Tongue (tissue), 2 donors: ENCODE data around the gene GLRA2. TPM values are rescaled to one million over a fixed set of nuclear protein-coding genes. Genes with fewer than 3 reads are reported as not detected.

ENCODE experiments used
- DNase-seq: peaks from one replicate; pipeline ENCODE4 v3.0.0-alpha.2; 2015
- total RNA-seq: library from RNA; depleted of rRNA; stranded (reverse); fragments of >200 nt; gene quantifications from one replicate; pipeline ENCODE4 v1.2.3, GENCODE V29; 2014

GLRA2 gene
- not detected for total RNA-seq

GRCh38 chrX:14529290-14529989 lies at the start of gene GLRA2:
TSS of gene GLRA2 (plus strand) at chrX:14529536. CDS start at chrX:14530058, 522 bp downstream.
- DNase-seq, result peak; percentile 79

GRCh38 chrX:14489437-14489836 lies 39.9 kb upstream of the GLRA2 start:
- DNase-seq, result no peak

DNA sequence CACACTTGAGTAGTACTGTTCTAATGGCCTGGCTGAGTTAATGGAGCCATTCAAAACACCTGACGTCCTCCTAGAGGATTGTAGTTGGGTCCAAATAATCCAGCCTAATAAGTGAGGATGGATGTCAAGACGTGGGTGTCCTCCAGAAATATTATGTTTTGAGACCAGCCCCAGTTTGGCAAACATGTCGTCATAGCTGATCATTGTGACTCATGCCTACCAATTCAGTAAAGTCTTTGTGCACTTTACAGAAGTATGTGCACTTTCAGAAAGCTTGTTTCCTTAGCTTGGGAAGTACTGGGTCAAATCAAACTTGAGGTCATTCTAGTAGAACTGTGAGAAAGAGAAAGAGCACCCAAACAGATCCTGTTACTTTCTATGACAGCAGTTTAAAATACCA lies 37.6 kb upstream of the GLRA2 start:
- no peak for DNase-seq

- no peak for DNase-seq
Observed at GRCh38 chrX:14496674-14497073, 32.7 kb upstream of the GLRA2 start.

GRCh38 chrX:14497184-14497666 lies 32.1 kb upstream of the GLRA2 start:
- DNase-seq, result no peak

DNA sequence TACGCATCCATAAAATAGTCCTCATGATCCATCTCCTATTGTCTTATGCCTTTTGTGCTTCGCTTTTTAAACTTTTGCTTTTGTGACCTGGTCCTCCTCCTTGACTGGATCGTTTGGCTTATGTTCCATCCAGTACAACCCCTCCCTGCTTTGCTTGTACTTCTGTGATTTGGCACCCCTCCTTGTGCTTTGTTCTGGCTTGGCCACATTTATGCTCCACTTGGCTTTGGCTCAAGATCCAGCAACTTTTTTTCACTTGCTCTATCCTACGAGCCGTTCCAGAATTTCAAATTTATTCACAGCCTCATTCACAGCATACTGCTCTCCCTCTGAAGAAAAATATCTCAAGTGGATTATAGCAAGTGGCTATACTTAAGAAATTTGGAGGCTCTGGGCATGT lies 28.0 kb upstream of the GLRA2 start:
- DNase-seq, result peak; percentile 45

DNA sequence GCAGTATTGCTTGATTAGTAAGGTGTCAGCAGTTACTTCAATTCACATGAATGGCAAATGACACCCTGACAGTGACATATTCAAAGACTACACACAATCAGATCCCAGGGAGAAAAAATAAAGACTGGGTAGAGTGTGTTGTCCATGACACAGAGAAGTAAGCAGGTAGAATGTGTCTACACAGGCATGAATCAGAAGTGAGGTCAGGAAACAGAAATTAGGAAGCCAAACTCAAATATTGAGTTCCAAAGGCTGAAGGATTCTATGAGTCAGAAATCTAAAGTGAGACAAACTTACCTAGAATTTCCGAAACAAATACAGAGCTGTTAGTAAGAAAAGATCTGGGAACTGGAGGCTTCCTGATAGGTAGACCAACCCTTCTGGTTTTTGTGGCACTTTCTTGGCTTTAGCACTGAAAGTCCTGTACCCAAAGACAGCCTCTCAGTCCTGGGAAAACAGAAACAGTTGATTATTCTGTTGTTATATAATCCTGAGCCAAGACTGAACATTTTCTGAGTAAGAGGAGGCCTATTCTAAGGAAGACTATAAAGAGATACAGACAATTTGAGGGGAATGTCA lies 24.3 kb upstream of the GLRA2 start:
- no peak for DNase-seq

DNA sequence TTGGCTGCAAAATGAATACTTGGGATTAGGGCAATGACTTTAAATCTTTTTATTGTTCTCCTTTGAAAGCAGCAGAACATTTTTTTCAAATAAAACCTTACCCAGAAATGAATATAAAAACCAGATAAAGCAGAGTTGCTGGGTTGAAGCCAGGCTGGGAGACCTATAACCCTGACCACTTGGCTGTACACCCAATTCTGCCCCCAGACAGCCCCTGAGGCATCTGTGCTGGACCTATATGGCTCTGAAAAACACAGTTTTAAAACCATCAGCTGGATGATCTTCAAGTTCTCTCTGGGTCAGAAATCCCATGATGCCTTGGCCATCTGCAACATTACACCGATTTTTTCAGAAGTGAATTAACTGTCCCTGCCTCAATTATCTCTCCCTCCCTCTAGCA lies 23.7 kb upstream of the GLRA2 start:
- DNase-seq, result peak; percentile 24

DNA sequence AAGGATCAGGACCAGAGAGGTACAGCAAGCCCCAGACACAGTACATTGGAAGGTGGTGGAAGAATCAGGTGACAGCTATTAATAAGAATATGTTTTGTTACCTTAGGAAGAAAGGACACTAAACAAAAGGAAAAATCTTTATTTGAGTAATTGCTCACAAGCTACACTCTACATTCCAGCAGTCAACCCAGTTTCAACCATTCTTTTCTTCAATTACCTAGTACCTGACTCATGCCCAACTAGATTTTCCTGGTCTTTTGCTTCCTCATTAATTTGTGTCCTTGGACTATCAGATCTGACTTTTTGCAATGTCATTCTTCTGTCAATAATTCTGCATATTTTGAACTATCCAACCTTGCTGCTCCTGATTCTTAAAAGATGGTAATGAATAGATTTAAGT lies 22.5 kb upstream of the GLRA2 start:
- no peak for DNase-seq

DNA sequence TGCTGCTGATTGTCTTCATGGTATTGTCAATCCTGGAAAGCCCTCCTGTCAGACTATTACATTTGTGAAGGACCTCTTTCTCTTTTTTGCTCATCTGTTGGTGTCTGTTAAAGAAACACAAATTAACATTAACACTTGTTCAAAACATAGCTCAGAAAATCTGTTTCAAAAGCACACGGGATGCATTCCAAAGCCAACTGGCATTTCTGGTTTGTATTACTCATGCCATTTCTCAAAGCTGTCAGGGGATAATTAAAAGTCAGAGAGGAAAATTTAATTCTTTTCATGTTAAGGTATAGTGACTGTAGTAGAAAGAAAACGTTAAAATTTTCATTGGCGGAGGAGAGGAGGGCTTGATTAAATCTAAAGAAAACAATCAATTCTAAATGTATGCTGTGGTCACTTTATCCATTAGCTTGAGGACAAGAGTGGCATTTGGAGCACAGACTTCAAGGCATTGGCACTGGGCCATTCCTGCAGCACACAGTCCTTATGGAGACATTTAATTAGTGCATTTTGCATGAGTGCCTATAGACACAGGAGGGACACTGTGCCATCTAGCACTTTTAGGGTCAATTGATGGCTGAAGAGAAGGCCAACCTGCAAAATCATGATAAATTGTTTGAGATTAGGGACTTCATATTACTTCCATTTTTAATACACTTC lies 21.2 kb upstream of the GLRA2 start:
- DNase-seq, result peak; percentile 3

GRCh38 chrX:14509325-14510057 lies 19.8 kb upstream of the GLRA2 start:
- no peak for DNase-seq

DNA sequence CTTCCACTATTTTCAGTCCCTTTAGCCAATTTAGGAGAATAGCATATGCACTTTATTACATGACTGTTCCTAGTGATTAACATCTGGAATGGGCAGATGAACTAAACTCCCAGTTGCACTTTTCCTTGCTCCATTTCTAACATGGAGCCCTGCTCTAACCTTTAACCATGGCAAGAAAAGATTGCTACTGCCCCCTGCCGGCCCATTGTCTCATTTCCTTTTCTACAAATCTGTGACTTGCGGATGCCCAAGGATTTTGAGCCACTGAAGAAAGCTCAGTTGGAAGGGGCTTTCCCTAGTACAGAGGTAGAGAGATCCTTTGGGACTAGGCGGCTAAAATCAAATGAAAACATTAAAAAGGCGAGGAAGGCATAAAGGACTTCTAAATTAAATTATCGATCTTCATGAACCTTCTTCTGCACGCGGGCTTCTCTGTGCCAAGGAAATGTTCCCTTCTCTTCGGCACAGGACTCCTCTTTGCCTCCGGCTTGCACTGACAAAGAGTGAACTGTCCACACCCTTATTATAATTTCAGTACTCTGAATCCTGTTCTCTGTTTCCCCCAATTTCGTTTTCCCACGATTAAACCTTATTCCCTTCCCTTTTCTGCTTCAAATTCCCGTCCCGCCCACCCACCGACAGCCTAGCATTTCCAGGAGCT lies 577 bp upstream of the GLRA2 start:
- DNase-seq, result peak; percentile 60

DNA sequence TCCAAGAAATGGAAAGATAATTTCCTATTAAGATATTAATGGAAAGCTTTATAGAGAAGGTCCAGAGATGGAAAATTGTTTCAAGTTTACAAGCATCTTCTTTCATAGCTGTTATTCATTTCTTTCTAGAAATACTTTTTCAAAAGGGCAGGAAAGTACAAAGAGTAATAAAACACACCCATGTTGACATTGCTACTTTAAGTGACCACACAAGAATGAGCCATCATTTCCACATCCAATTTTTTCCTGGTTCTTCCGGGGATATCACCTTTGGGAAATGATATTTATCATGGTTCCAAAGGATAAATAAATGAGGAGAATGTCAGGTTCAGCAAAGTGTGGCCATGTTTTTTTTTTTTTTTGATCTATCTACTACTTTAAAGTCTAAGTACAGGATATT lies 4.5 kb downstream of the GLRA2 start:
- no peak for DNase-seq

GRCh38 chrX:14546190-14546589 lies 16.9 kb downstream of the GLRA2 start:
- DNase-seq, result no peak

- peak; percentile 1 for DNase-seq
Observed at GRCh38 chrX:14554131-14554715, 24.9 kb downstream of the GLRA2 start.

DNA sequence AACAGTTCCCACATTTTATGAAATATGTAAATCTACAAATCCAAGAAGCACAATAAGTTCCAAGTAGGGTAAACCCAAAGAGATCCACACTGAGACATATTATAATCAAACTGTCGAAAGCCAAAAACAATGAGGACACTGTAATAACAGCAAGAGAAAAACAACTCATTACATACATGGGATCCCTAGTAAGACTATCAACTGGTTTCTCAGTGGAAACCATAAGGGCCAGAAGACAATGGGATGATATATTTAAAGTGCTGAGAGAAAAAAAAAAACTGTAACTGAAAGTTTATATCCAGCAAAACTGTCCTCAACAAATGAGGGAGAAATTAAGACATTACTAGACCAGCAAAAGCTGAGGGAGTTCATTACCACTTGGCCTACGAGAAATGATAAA lies 34.7 kb downstream of the GLRA2 start:
- DNase-seq, result no peak

DNA sequence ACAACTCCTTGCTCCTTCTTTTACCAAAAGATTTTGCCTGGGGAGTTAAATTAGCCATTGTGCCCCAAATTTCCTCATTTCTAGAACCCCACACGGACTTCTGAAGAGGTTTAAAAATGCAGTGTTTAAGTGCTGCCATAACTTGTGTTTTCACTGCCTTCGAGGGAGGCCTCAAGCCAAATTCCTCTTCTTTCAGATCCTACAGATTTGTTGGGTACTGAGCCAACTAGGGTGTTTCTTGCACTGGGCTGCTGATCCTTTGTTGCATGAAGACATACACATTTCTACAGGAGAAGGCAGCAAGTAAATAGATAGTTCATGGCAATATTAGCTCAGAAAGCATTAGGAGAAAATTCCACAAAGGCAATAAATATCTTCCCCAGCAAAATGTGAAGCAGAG lies 43.8 kb downstream of the GLRA2 start:
- no peak for DNase-seq

GRCh38 chrX:14581081-14581480 lies 51.7 kb downstream of the GLRA2 start:
- DNase-seq, result no peak

DNA sequence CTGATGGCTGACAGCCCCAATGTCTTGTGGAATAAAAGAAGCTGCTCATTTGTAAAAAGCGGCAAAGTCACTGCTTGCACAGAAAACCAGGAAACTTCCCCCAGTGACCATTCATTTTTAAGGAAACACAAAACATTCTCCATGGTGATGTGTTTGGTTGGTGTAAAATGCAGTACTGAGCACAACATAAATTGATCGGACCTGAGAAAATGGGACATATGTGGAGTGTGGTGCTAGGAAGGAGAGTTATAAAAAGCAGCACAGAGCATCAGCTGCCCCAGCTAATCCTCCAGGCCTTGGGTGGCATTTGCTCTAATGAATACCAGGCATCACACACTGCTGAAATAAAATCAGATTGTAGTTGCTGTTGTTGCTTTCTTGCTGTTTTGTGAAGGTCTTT lies 55.2 kb downstream of the GLRA2 start:
- DNase-seq, result no peak

DNA sequence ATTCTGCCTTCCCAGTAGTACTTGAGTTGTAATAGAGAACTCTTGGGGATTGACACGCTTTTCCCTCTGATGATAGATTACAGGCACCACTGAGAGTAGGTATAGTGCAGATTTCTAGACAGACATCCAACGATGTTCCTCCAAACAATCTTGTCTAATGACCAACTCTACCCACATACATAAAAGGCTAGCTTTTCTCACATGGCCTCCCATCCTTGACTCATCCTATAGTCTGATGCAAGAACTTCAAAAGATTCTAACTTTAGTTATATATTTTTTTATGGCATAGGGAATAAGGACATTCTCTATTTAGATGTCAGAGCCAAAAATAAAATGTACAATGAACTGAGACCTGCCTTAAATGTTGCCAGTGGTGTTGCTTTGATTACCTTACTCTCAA lies 60.9 kb downstream of the GLRA2 start:
- no peak for DNase-seq

DNA sequence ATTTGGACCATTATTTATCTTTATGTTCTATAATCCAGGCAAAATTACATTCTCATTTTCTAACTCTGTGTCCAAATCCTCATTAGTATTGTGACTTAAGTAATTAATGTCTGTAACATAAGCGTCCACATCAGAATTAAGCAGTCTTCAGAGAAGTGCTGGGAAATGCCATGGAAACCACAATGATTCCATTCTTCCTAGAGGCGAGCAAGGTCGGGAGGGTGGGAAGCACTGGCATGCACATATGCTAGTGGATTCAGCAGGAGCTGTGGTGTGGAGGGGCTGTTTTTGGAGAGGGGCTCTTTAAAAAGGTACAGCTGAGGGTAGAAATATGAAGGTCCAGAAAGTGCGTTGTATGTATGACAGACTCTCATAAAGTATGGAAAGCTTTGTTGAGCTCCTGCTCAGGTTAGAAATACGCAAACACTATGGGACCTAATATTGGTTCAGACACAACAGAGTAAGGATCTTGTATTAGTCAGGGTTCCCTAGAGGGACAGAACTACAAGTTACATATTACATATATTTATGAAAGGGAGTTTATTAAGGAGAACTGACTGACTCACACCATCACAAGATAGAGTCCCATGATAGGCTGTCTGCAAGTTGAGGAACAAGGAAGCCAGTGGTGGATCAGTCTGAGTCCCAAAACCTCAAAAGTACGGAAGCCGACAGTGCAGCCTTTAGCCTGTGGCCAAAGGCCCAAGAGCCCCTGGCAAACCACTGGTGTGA lies 61.5 kb downstream of the GLRA2 start:
- DNase-seq, result no peak
